K562 (cell line): ENCODE results near the gene ZMYND15. TPM values are rescaled to one million over a fixed set of nuclear protein-coding genes. Genes with fewer than 3 reads are reported as not detected.

ENCODE experiments used
- CEBPB ChIP-seq: fragments of 450-650 bp; IDR thresholded peaks from 2 replicates; pipeline ENCODE4 v1.6.1; 2016; ENCODE audit warnings: missing genetic modification characterization, missing compliant biosample characterization
- CREB1 ChIP-seq, 2 experiments: sonication (generic) in 1 of 2; formaldehyde crosslinking in 1 of 2; IDR thresholded peaks; 2 replicates each; pipeline versions ENCODE4 v1.6.1 to v1.8.0; 2012 to 2022; ENCODE audit warnings: inconsistent platforms in 1 of 2, mild to moderate bottlenecking in 1 of 2, missing genetic modification reagents in 1 of 2, moderate library complexity in 1 of 2
- CREB5 ChIP-seq: fragments of 250-450 bp; sonication (Bioruptor Pico); IDR thresholded peaks from 2 replicates; pipeline ENCODE4 v1.5.0; 2020; ENCODE audit warnings: mild to moderate bottlenecking
- CTCF ChIP-seq, 3 experiments: IDR thresholded peaks in 2 of 3; conservative IDR thresholded peaks in 1 of 3; 2 replicates each; pipeline ENCODE4 v1.5.1; 2011 to 2012; ENCODE audit warnings: low read length in 3 of 3, mild to moderate bottlenecking in 3 of 3, control low read depth in 2 of 3, improper control_type of control experiment in 1 of 3, inconsistent platforms in 1 of 3, low read depth in 1 of 3, mixed read lengths in 1 of 3, moderate library complexity in 1 of 3; ENCODE audit not compliant: insufficient read depth in 2 of 3
- EP400 ChIP-seq: fragments of 450-650 bp; IDR thresholded peaks from 2 replicates; pipeline ENCODE4 v1.6.1; 2017; ENCODE audit warnings: antibody characterized with exemption, mild to moderate bottlenecking, moderate library complexity
- FOXA1 ChIP-seq: fragments of 450-650 bp; IDR thresholded peaks from 2 replicates; pipeline ENCODE4 v1.6.1; 2016; ENCODE audit warnings: mild to moderate bottlenecking, borderline replicate concordance
- MAX ChIP-seq: sonication (generic); formaldehyde crosslinking; IDR thresholded peaks from 2 replicates; pipeline ENCODE4 v1.9.0; 2022; ENCODE audit warnings: mild to moderate bottlenecking, missing genetic modification reagents
- MAZ ChIP-seq, 2 experiments: fragments of 450-650 bp in 1 of 2; sonication (generic) in 1 of 2; formaldehyde crosslinking; IDR thresholded peaks in 1 of 2; conservative IDR thresholded peaks in 1 of 2; 2 replicates each; pipeline versions ENCODE4 v1.4.0 to v1.5.0; 2020; ENCODE audit warnings: mild to moderate bottlenecking in 1 of 2, missing genetic modification reagents in 1 of 2
- MYC ChIP-seq, 2 experiments: fragments of 250-450 bp in 1 of 2; sonication (Bioruptor Pico) in 1 of 2; IDR thresholded peaks; 2 replicates each; pipeline versions ENCODE4 v1.5.1 to v1.6.1; 2012 to 2021; ENCODE audit warnings: low read depth in 2 of 2, borderline replicate concordance in 1 of 2, improper control_type of control experiment in 1 of 2, low read length in 1 of 2, mild to moderate bottlenecking in 1 of 2, moderate library complexity in 1 of 2
- NFE2L1 ChIP-seq: fragments of 450-650 bp; IDR thresholded peaks from 2 replicates; pipeline ENCODE4 v1.6.1; 2016; ENCODE audit warnings: missing genetic modification characterization, low read depth, mild to moderate bottlenecking, missing compliant biosample characterization, moderate library complexity, borderline replicate concordance
- NRF1 ChIP-seq, 2 experiments: fragments of 450-650 bp; IDR thresholded peaks in 1 of 2; conservative IDR thresholded peaks in 1 of 2; 2 replicates each; pipeline ENCODE4 v1.6.1; 2014; ENCODE audit warnings: mild to moderate bottlenecking in 2 of 2
- PBX2 ChIP-seq, 2 experiments: IDR thresholded peaks in 1 of 2; conservative IDR thresholded peaks in 1 of 2; 2 replicates each; pipeline ENCODE4 v1.6.1; 2016; ENCODE audit warnings: low read depth in 2 of 2, mild to moderate bottlenecking in 1 of 2, missing compliant biosample characterization in 1 of 2, missing genetic modification characterization in 1 of 2, moderate library complexity in 1 of 2
- RAD51 ChIP-seq: fragments of 450-650 bp; IDR thresholded peaks from 2 replicates; pipeline ENCODE4 v1.7.1; 2016; ENCODE audit warnings: low read depth, mild to moderate bottlenecking, borderline replicate concordance
- TEAD1 ChIP-seq, 2 experiments: fragments of 450-650 bp in 1 of 2; sonication (generic) in 1 of 2; formaldehyde crosslinking; IDR thresholded peaks; 2 replicates each; pipeline versions ENCODE4 v1.4.0 to v1.8.0; 2020 to 2022; ENCODE audit warnings: mild to moderate bottlenecking in 2 of 2, missing genetic modification reagents in 1 of 2
- TEAD4 ChIP-seq, 2 experiments: sonication (generic) in 1 of 2; formaldehyde crosslinking in 1 of 2; IDR thresholded peaks; 2 replicates each; pipeline versions ENCODE4 v1.6.1 to v1.8.0; 2012 to 2022; ENCODE audit warnings: borderline replicate concordance in 1 of 2, inconsistent platforms in 1 of 2, low read length in 1 of 2, mild to moderate bottlenecking in 1 of 2, missing genetic modification reagents in 1 of 2
- USF1 ChIP-seq: sonication (generic); formaldehyde crosslinking; IDR thresholded peaks from 2 replicates; pipeline ENCODE4 v1.9.0; 2022; ENCODE audit warnings: mild to moderate bottlenecking, missing genetic modification reagents
- ZNF511 ChIP-seq: sonication (generic); formaldehyde crosslinking; IDR thresholded peaks from 2 replicates; pipeline ENCODE4 v1.8.0; 2022; ENCODE audit warnings: mild to moderate bottlenecking, missing genetic modification reagents
- polyA plus RNA-seq, 8 experiments: library from polyadenylated mRNA; depleted of rRNA in 4 of 8; stranded (reverse) in 5 of 8; unstranded in 3 of 8; fragments of >200 nt; fragmentation: Nextera tagmentation in 2 of 8; fragmentation: Illumina TruSeq in 1 of 8; extraction: Ambion mirVana in 2 of 8; extraction: Trizol in 1 of 8; gene quantifications; 2 replicates each; pipeline versions ENCODE4 v1.2.1 to v1.2.3, GENCODE V29; 2011 to 2014; ENCODE audit warnings: inconsistent platforms in 1 of 8, missing spikeins in 1 of 8
- total RNA-seq, 7 experiments: library from RNA; depleted of rRNA in 6 of 7; stranded (reverse); fragments of >200 nt in 6 of 7; fragmentation: Illumina TruSeq in 2 of 7; extraction: Trizol in 2 of 7; gene quantifications; 2 replicates each; pipeline versions ENCODE4 v1.2.1 to v1.2.3, GENCODE V29; 2011 to 2021; ENCODE audit warnings: low replicate concordance in 1 of 7

The ZMYND15 gene
- total and polyA plus RNA-seq, 9 of the 15 experiments (the other 6 are each of a cell fraction or from before 2014, with no cell fraction given), result 0.09 TPM; not detected in 8

- no peak for TF ChIP-seq CREB5 (CRISPR knock-in tag)
- TF ChIP-seq NFE2L1 (tag), result no peak
- peak; percentile 11; the same call in 1 of the 2 replicates for TF ChIP-seq TEAD4 (IDR thresholded peaks at IDR 0.05; ENCODE audit: low read length)
- TF ChIP-seq TEAD4 (CRISPR knock-in tag; IDR thresholded peaks at IDR 0.05; ENCODE audit: borderline replicate concordance), result peak; percentile 65; the same call in 1 of the 2 replicates
- TF ChIP-seq MAZ (CRISPR knock-in tag; conservative IDR thresholded peaks at IDR 0.05 in 1 of 2, IDR thresholded peaks at IDR 0.05 in 1 of 2), result peak in 1 of 2 experiments; percentile 70; a peak in 2 of 4 replicates
- peak; percentile 55 for TF ChIP-seq CEBPB
- TF ChIP-seq ZNF511, result peak; percentile 62; the same call in 1 of the 2 replicates
- TF ChIP-seq RAD51, result peak; percentile 51; the same call in 1 of the 2 replicates
- TF ChIP-seq FOXA1, result no peak
- TF ChIP-seq CTCF (IDR thresholded peaks at IDR 0.05 in 2 of 3, conservative IDR thresholded peaks at IDR 0.05 in 1 of 3; ENCODE audit: insufficient read depth in 2 of 3, low read depth in 1 of 3, low read length in 3 of 3), result peak; percentile 48 to 67 (median 50)
- TF ChIP-seq NRF1 (conservative IDR thresholded peaks at IDR 0.05 in 1 of 2, IDR thresholded peaks at IDR 0.05 in 1 of 2), result peak; percentile 89 to 91
- no peak for TF ChIP-seq CREB1 (IDR thresholded peaks at IDR 0.05)
- TF ChIP-seq CREB1 (CRISPR knock-in tag; IDR thresholded peaks at IDR 0.05), result peak; percentile 37; the same call in 1 of the 2 replicates
- peak in 1 of 2 experiments; percentile 96; a peak in 2 of 4 replicates for TF ChIP-seq TEAD1 (CRISPR knock-in tag; IDR thresholded peaks at IDR 0.05)
- TF ChIP-seq PBX2 (CRISPR knock-in tag; IDR thresholded peaks at IDR 0.05; ENCODE audit: low read depth), result no peak
- TF ChIP-seq PBX2 (tag; conservative IDR thresholded peaks at IDR 0.05; ENCODE audit: low read depth), result no peak
- TF ChIP-seq MAX (CRISPR knock-in tag), result peak; percentile 80
- TF ChIP-seq MYC (IDR thresholded peaks at IDR 0.05; ENCODE audit: low read depth, low read length), result peak; percentile 71; the same call in 1 of the 2 replicates
- no peak for TF ChIP-seq MYC (CRISPR knock-in tag; IDR thresholded peaks at IDR 0.05; ENCODE audit: borderline replicate concordance, low read depth)
- peak; percentile 85 for TF ChIP-seq USF1 (CRISPR knock-in tag)
- TF ChIP-seq EP400, result peak; percentile 17; the same call in 1 of the 2 replicates
Measured at GRCh38 chr17:4782652-4783051, 43.0 kb downstream of the ZMYND15 start (continued).
